GM20000 (cell line): ENCODE data around the gene ABHD4.
"Not testable (repeated sequence)": the region's sequence is repeated elsewhere in the genome, so short reads cannot be mapped to it uniquely, and the experiment has no call there.

Experiments used
- DNase-seq: peaks from one replicate; pipeline ENCODE4 v3.0.0; 2012; ENCODE audit warnings: low spot score
- TF ChIP-seq, protein P1 (sequence below): IDR thresholded peaks from 2 replicates; pipeline ENCODE4 v1.5.1; 2012; ENCODE audit warnings: mild to moderate bottlenecking, control low read depth; ENCODE audit errors: extremely low read depth, missing control alignments

Gene ABHD4

GRCh38 chr14:22614240-22614799 lies 16.2 kb downstream of the ABHD4 start:
- TF ChIP-seq, protein P1, sequence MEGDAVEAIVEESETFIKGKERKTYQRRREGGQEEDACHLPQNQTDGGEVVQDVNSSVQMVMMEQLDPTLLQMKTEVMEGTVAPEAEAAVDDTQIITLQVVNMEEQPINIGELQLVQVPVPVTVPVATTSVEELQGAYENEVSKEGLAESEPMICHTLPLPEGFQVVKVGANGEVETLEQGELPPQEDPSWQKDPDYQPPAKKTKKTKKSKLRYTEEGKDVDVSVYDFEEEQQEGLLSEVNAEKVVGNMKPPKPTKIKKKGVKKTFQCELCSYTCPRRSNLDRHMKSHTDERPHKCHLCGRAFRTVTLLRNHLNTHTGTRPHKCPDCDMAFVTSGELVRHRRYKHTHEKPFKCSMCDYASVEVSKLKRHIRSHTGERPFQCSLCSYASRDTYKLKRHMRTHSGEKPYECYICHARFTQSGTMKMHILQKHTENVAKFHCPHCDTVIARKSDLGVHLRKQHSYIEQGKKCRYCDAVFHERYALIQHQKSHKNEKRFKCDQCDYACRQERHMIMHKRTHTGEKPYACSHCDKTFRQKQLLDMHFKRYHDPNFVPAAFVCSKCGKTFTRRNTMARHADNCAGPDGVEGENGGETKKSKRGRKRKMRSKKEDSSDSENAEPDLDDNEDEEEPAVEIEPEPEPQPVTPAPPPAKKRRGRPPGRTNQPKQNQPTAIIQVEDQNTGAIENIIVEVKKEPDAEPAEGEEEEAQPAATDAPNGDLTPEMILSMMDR: no peak
- no peak for DNase-seq

- DNase-seq: not testable (repeated sequence)
Measured at GRCh38 chr14:22615765-22616164, 17.7 kb downstream of the ABHD4 start.

- TF ChIP-seq, protein P1: no peak
- DNase-seq: no peak
Measured at GRCh38 chr14:22622255-22622654, 24.2 kb downstream of the ABHD4 start.

- TF ChIP-seq, protein P1: no peak
- no peak for DNase-seq
Measured at GRCh38 chr14:22623047-22623446, 24.9 kb downstream of the ABHD4 start.

DNA sequence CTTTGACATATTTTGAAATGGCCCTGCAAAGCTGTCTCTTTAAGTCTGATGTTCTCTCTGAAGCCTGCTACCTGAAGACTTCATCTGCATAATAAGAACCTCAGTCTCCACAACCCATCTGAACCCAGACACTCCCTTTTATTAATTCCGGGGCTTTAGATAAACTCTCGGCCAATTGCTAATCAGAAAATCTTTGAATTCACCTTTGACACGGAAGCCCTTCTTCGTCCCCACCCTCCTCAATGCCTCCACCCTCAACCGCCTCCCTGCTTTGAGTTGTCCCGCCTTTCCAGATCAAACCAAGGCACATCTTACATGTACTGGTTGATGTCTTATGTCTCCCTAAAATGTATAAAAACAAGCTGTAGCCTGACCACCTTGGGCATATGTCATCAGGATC lies 28.5 kb downstream of the ABHD4 start:
- TF ChIP-seq, protein P1: no peak
- no peak for DNase-seq

GRCh38 chr14:22627506-22628263 lies 29.6 kb downstream of the ABHD4 start:
- no peak for DNase-seq
- TF ChIP-seq, protein P1: no peak

GRCh38 chr14:22629361-22629760 lies 31.3 kb downstream of the ABHD4 start:
- no peak for DNase-seq
- TF ChIP-seq, protein P1: no peak

DNA sequence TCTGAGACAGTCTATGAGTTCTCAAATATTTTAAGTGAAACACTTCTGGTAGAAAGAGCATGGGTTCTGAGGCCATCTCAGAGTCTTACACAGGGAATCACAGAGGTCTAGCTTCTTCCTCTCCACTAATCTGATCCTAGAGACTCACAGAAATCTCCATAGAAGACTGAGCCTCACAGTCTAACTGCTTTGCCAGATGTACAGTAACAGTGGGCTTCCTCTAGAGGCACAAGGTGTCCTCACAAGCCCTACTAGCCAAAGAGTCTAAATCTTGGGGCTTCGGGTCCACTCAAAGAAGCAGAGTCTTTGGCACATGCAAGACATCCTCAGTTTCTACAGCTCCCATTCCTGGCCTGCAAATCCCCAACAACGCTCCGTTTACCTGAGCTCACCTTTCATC lies 32.0 kb downstream of the ABHD4 start:
- TF ChIP-seq, protein P1: no peak
- no peak for DNase-seq
